Brain pericyte (primary cell): ENCODE data around the gene PLCXD3.

Source experiments
- DNase-seq: peaks from one replicate; pipeline ENCODE4 v3.0.0-alpha.2; 2012; ENCODE audit warnings: low read depth, low spot score

The PLCXD3 gene, protein sequence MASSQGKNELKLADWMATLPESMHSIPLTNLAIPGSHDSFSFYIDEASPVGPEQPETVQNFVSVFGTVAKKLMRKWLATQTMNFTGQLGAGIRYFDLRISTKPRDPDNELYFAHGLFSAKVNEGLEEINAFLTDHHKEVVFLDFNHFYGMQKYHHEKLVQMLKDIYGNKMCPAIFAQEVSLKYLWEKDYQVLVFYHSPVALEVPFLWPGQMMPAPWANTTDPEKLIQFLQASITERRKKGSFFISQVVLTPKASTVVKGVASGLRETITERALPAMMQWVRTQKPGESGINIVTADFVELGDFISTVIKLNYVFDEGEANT

DNA sequence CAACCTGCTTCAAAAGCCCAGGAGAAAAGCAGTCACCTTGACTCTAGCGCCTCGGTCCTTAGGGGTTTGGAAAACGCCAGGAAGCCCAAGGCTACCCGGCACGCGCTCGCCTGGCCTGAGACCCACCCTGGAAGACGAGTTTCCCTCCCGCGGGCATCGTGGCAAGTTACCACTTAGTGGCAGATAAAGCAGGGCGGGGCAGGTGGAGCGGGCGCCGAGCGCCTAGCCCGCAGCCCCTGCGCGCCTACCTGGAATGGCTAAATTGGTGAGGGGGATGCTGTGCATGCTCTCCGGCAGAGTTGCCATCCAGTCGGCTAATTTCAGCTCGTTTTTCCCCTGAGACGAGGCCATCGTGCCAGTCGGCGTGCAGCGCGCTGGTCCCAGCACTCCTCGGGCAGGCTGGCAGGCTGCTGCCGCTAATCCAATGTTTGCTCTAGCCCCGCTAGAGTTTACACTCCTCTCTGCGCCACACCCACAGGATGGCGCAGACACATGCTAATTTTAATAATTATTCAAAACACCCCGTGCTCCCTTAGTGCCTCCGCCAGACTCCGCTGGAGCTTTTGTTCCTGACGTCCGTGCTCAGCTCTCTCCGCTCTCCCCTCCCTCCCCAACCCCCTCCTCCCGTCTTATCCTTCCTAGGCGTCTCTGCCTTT lies at the start of gene PLCXD3:
TSS of gene PLCXD3 (minus strand) at position 426 of the 656 bp plus-strand sequence. CDS start at position 351, 75 bp downstream.
- no peak for DNase-seq

DNA sequence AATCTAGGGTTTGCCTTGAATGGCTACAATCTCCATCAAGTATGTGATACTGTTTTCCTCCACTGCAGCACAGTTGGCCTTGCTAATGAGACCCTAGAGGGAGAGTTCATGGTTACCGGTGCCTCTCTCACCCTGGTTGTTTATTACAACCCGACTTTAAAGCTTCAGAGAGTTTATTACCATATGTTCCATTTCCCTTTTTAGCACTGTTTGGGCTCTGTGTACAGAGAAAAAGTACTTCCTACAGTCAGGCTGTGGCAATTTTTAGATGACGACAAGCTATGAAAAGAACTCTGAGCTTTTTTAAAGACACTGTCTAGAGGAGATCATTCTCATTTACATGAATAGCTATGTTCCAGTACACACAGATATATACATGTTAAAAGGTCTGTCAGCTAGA lies 48.8 kb upstream of the PLCXD3 start:
- no peak for DNase-seq

DNA sequence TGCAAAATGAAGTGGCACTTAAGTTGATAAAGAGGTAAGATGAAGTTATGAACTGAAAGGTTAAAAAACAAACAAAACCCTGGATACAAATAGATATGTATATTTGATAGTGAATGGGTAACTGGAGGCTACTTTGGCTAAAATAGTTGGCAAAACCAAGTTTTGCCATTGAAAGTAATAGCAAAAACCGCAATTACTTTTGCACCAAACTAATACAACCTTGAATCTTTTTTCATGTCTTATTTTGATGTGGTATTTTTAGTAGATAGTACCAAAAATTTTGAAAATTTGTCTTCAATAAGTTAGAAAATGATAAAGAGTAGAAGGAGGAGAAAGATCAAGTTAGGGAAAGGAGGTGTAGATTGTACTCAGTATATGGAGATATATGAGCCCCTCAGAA lies 47.9 kb upstream of the PLCXD3 start:
- DNase-seq: no peak

DNA sequence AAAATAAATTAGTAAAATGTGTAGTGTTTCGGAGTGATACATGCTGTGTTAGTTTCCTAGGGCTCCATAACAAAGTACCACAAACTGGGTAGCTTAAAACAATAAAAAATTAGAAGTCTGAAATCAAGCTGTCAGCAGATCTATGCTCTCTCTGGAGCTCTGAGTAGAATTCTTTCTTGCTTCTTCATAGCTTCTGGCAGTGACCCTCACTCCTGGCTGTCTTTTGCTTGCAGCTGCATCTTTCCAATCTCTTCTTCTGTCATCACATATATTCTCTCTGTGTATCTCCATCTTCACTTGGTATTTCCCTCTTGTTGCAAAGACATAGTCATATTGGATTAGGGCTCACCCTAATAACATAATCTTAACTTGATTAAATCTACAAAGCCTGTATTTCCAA lies 37.6 kb upstream of the PLCXD3 start:
- DNase-seq: no peak

DNA sequence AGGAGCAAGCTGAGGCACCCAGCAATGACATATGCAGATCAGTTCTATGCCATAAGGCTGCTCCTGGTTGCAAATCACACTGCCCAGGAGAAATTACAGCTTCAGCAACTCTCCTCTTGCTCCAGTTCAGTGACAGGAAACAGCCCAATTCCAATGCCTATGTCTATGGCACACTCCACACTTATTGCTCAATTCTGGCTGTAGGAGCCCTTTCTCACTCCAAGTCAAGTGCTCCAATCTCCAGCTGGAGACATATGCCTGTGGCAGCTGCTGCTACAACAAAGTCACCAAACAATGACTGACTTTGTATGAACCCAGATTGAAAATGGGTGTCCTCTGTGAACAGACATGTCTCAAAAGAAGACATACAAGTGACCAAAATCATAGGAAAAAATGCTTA lies 31.8 kb upstream of the PLCXD3 start:
- no peak for DNase-seq

DNA sequence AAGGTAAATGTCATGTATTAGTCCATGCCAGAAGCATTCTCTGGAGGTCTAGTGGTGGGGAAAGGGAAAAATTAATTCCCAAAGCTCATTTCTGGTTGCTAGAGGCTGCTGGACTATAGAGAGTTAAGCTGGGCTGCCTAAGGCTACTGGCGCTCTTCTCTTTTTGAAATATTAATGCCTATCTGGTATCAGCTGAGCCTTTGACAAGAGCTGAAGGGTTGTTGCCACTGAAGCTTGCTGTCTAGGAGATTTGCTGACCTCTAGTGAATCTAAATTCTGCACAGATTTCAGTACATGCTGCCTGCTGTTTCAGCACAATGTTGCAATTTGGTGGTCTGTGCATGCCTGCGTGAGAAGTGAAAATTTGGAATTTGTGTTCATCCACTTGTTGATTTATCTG lies 29.1 kb upstream of the PLCXD3 start:
- DNase-seq: no peak

DNA sequence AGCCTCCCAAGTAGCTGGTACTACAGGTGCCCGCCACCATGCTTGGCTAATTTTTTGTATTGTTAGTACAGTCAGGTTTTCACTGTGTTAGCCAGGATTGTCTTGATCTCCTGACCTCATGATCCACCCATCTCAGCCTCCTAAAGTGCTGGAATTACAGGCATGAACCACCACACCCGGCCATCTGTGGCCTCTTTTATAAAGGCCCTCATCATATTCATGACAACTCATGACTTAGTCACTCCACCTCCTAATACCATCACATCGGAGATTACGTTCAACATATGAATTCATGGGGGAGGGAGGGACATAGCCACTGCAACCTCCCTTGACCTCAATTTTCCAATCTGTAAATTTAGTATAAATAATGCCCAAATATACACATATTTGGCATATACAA lies 27.2 kb upstream of the PLCXD3 start:
- DNase-seq: no peak

DNA sequence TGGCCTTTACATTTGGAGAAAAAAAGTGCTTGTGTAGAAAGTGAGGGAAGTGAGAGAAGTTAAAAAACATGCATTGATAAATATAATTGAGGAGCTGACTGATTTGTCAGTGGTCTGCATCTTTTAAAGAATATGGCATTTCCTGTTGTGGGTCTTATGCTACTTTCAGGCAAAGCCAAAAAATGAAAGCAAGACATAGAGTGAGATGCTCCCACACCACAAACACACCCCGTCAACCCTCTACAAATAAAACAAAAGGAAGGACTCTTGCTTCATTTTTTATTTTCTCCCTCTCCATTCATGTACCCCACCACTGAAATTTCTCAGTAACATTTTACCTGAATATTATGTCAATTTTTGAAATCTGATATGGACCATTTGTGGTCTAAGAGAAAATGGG lies 22.1 kb upstream of the PLCXD3 start:
- no peak for DNase-seq

DNA sequence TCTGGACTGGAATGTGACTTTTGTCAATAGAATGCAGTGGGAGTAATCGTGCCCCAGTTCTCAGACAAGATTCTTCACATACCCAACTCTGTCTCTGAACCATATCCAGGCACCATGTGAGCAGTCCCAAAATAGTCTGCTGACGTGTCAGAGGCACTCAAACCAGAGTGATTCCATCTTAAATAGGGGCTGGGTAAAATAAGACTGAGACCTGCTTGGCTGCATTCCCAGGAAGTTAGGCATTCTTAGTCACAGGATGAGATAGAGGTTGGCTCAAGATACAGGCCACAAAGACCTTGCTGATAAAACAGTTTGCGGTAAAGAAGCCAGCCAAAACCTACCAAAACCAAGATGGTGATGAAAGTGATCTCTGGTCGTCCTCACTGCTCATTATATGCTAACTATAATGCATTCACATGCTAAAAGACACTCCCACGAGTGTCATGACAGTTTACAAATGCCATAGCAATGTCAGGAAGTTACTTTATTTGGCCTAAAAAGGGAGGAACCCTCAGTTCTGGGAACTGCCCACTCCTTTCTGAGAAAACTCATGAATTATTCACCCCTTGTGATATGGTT lies 16.9 kb upstream of the PLCXD3 start:
- no peak for DNase-seq

DNA sequence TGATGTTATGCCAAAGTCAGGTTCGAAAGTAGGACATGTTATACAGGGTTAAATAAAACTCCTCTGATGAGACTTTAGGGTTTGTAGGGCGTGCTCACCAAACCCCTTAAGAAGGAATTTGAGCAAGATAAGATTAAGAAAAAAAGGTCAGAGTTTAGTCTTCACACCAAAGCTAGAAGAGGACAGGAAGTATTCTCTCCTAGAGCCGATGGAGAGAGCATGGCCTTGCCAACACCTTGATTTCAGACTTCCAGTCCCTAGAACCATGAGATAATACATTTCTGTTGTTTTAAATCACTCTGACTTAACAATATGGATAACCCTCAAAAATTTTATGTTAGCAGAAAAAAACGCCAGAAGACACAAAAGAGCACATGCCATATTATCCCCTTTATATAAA lies 16.3 kb upstream of the PLCXD3 start:
- DNase-seq: no peak

DNA sequence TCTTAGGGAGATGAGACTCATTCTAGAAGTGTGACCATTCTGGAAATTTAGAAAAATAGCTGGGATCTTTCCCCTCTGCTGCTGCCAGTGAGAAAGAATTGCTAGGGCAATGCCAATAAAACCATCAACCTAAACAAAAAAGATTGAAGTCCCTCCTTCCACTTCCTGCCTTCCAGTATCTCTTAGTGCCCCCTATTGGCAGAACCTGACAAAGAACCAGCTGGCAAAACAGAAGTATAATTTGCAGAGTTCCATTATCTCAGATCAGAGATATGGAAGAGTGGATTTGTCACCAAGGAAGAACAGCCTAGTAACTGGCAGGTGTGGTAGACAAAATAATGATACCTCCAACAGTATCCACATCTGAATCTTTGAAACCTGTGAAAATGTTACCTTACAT lies 13.8 kb upstream of the PLCXD3 start:
- DNase-seq: no peak

DNA sequence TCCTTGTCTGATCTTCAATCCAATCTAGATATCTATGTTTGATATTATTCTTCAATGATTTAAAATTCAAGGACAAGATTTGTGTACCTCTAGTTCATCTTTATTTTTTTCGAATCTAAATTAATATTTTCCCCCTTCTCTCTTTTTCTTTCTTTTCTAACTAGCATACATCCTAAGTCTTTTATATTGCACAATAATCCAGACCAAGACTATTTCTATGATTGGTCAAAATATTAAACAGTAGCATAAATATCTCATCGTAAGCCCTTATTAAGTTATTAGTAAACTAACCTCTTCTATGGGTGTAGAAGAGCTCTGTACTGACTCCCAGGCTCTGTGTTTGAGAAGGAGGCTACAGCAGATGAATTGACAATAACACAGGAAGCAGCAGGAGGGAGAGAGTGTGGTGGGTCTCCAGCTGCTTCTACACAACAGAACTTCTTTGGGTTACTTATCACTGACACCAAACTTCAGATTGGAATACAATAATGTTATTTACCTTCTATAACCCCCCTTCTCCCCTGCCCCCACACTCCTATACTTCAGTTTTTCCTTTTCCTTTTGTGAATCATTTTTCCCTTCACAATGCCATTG lies 11.9 kb upstream of the PLCXD3 start:
- DNase-seq: no peak

DNA sequence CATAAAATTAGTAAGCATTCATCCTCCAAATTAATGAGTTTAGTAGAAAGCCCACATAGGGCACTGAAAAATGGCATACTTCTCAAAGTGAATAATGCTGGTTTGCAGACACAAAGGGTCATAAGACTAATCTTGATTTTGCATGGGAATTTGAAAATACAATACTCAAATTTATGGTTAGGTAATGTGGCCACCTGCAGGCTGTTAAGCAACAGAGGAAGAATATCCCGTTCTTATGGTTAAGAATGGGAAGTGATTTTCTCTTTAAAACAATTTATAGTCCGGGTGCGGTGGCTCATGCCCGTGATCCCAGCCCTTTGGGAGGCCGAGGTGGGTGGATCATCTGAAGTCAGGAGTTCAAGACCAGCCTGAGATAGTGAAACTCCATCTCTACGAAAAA lies 9.4 kb upstream of the PLCXD3 start:
- DNase-seq: no peak

DNA sequence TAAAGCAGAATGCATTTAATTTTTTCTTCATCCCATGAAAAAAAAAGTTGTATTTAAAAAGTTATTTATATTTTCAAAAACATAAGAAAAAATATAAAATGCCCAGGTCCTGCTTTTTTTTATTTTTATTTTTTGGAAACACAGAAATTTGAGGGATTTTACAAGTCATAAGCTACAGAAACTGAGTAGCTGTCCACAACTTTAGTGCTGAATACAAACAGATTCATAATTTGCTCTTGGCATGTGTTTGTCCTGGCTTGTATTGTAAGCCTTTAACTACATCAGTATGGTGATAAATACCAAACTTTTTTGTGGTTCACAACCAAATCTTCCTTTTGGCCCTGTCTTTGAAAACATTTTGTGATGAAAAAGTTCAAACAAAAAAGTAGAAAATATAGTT lies 7.5 kb upstream of the PLCXD3 start:
- DNase-seq: no peak

DNA sequence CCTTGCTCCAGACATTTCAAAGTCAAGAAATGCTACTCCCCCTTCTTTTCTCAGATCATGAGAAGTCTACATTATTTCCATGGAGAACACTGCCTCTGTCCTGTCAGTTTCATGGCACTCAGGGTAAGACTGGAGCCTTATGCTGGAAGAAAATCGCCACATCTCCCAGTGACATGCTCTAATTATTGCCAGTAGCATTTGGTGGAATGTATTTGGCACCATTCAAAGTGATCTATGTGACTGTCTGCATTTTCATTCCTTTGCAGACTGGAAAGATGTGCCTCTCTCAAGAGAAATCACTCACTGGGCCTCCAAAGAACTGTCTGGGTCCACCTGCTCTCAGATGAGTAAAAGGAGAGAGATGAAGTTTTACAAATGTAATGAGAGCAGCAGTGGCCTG lies 840 bp upstream of the PLCXD3 start:
- no peak for DNase-seq

DNA sequence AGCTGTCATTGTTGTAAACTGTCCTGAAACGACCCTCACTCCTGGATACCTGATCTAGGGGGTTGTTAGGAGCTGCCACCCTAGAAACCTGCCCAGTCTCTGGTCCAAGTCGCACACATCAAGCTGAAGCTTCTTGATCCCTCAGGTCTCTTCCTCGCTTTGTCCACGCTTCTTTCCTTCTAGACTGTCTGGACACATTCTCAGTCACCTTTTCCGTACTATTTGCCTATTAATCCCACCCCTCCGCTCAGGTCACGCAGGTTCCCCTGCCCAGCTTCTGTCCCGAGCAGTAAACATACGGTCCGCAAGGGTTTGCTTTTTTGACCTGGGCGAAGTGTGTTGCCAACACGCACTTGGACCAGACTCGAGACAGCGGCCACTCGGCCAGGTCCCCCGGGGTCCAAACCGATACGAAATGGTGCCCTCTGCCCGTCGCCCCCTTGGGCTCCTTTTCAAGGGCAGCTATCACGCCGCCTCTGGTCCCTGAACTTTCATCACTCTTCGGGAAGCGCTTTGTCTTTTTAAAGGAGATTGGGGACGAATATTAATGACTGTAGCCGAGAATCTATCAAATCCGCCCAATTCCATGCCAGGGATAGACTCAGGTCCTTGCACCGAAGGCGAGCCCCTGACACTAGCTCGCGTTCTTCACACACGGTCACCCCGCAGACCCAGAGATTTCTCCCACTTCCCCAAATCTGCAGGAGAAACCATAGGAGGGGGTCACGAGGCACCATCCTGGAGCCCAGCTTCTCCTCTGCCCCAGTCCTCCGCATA lies 814 bp downstream of the PLCXD3 start:
- no peak for DNase-seq

DNA sequence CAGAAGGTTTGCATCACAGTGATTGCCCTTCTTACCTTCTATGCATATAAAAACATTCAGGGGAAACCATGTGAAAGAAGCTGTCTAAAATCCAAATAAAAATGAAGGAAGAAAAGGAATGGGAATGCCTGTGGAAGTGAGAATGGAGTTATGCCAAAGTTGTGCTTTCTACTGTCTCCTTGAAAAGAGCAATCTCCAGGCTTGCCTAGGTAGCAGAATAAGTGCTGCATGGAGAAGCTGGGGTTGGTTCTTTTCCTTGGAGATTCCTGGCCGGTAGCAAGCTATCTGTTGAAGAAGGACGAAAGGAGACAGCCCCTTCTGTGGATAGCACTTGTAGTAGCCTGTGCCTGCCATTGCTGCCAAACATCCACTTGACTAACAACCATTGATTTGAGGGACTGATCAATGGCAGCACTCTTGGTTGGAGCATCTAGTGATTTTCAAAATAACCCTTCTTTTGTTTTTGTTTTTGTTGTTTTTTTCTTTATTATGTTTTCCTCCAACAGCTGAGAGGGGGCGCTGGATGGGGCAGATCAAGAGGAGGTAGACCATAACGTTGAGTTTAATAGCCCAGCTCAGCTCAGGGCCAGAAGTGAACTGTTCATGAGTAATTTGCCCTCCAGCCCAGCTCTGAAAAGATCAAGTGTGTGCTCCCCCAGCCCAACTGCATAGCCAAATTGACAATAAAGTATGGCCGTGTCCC lies 1.6 kb downstream of the PLCXD3 start:
- no peak for DNase-seq

DNA sequence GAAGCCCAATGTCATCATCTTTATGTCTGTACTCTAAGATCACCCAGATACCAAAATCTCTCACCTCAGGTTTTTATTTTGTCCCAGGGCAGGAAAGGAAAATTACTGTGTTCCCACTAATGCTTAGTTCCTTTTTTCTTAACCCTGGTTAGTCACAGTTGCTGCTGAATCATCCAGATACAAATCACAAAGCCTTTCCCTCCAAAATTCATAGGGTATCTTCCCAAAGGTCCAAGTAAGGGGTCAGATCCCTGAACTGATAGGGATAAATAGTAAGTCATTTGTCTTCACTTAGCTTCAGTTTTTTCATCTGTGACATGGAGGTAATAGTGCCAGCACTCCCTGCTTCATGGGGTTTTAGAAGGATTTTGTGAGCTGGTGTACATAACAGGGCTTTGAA lies 2.2 kb downstream of the PLCXD3 start:
- DNase-seq: no peak

DNA sequence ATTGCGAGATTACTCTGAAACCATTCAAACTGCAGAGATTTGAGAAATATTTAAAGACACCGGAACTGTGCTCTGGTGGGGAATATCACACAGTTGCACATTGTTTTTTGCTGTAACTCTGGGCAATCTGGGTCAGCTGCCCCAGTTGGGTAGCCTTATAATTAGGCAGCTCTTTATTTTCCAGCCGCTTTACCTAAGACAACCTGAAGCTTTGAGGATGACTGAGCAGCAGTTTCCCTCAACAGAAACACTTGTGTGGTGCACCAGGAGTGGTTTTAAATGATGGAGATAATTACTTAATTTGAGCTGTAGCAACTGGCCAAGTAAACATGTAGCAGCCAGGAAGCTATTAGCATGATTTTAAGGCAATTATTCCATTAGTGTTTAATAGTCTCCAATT lies 2.9 kb downstream of the PLCXD3 start:
- DNase-seq: no peak

DNA sequence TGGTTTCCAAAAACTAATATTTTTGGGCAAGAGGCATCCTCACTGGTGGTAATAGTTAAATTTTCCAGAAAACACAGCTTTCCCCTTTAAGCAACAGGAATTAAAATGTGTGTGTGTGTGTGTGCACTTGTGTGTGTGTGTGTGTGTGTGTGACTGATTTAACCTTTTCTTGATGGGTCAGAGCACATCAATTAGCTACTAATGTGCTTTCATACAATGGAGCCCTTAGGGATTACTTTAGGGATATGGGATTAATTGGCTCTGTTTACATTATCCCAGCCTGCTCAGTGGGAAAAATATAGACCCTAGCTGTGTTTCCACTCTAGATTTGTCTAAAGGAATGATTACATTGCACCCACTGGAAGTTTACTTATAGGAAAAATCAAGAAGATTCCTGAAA lies 6.5 kb downstream of the PLCXD3 start:
- no peak for DNase-seq

DNA sequence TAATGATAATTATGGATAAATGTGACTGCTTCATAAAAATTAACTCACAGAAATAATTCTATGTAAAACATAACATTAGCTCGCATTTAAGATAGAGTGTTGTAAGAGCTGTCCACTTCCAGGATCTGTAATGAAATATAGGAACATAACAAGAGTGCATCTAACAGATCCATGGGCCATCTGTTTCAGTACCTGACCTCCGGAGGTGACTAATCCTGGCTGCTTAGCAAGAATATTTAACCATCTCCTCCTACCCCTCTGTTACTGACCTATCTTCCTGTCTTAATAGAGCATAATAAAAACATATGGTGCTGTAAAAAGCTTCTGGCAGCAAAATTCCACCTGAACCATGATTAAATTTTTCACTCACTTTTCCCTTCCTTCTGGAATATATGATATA lies 7.1 kb downstream of the PLCXD3 start:
- no peak for DNase-seq
